ENCODE data around the gene KRTAP10-5. TPM values are rescaled to one million over a fixed set of nuclear protein-coding genes. Genes with fewer than 3 reads are reported as not detected.
"Not testable (repeated sequence)": the region's sequence is repeated elsewhere in the genome, so short reads cannot be mapped to it uniquely, and the experiment has no call there.

The KRTAP10-5 gene
- total and polyA plus RNA-seq, 10 donors = not detected

DNA sequence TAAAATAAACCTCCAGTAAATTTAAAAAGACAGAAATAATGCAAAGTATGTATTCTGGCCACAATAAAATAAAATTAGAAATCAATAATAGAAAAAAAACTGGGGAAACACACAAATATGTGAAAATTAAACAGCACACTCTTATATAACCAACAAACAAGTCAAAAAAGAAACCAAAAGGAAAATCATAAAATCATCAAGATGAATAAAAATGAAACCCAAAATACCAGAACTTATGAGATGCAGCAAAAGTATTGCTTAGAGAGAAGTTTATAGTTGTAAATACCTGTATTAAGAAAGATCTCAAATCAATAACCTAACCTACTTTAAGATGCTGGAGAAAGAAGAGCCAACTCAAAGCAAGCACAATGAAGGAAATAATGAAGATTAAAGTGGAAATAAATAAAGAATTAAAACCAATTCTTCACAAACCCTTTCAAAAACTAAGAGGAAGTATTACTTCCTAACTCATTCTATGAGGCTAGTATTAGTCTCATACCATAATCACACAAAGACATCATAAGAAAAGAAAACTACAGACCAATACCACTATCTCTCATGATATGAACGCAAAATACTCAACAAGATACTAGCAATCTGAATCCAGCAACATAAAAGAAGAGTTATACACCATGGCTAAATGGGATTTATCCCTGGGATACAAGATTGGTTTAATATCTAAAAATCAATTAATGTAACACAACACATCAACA lies 15.4 kb downstream of the KRTAP10-5 start:
- 0 to 81% (median 35%) methylated on average over 1 of the region's 1 CpG for WGBS, 5 donors
- peaks cover 0 to 24% (median 3%) of the 10 kb centered on the region in 6 donors for H3K4me1 ChIP-seq
- no peak for DNase-seq
- H3K27ac ChIP-seq = peak overlapping the region in 7 of 8 donors; percentile 9 to 65 (median 44)
- TF ChIP-seq, protein P1, sequence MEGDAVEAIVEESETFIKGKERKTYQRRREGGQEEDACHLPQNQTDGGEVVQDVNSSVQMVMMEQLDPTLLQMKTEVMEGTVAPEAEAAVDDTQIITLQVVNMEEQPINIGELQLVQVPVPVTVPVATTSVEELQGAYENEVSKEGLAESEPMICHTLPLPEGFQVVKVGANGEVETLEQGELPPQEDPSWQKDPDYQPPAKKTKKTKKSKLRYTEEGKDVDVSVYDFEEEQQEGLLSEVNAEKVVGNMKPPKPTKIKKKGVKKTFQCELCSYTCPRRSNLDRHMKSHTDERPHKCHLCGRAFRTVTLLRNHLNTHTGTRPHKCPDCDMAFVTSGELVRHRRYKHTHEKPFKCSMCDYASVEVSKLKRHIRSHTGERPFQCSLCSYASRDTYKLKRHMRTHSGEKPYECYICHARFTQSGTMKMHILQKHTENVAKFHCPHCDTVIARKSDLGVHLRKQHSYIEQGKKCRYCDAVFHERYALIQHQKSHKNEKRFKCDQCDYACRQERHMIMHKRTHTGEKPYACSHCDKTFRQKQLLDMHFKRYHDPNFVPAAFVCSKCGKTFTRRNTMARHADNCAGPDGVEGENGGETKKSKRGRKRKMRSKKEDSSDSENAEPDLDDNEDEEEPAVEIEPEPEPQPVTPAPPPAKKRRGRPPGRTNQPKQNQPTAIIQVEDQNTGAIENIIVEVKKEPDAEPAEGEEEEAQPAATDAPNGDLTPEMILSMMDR (IDR thresholded peaks at IDR 0.05 in 8 of 11, conservative IDR thresholded peaks at IDR 0.05 in 3 of 11) = no peak
- no peak for TF ChIP-seq POLR2AphosphoS5 (IDR thresholded peaks at IDR 0.05)
- TF ChIP-seq POLR2A (IDR thresholded peaks at IDR 0.05) = no peak
- no peaks in the 10 kb centered on the region for H3K36me3 ChIP-seq
- intact Hi-C loops (cut with DNase I; ENCODE audit: low total_unique reads) = no loop called here
- peaks cover 0 to 9% (median 0%) of the 10 kb centered on the region in 7 donors for H3K27me3 ChIP-seq (replicated peaks in 1 of 7)
- no peak overlapping the region for H3K4me3 ChIP-seq
- peaks cover 4 to 28% (median 22%) of the 10 kb centered on the region in 8 donors for H3K9me3 ChIP-seq

DNA sequence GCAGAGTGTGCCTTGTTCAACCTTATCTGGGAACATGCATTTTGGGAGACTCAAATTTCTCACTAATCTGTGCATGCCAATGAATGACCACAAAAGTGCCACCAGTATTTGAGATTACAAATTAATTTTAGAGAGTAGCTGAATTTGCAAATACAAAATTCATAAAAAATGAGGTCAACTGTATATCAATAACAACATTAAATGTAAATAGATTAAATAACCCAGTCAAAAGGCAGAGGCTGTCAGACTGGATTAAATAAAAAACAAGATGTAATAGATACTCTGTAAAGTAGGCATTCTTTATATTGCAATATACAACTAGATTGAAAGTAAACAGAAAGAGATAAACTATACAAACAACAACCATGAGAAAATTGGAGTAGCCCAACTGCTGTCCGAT lies 16.3 kb downstream of the KRTAP10-5 start:
- Histone ChIP-seq H3K27ac (peak overlapping the region in 1 of 8 donors; percentile 65), H3K36me3 (no peaks in the 10 kb centered on the region), H3K27me3 (replicated peaks in 1 of 7) (peaks cover 0 to 8% (median 0%) of the 10 kb centered on the region in 7 donors), H3K9me3 (peaks cover 4 to 35% (median 24%) of the 10 kb centered on the region in 8 donors), H3K4me3 (no peak overlapping the region), H3K4me1 (peaks cover 0 to 24% (median 3%) of the 10 kb centered on the region in 6 donors)
- intact Hi-C loops (cut with DNase I; ENCODE audit: low total_unique reads) = no loop called here
- no peak for DNase-seq
- WGBS, 5 donors = 90 to 100% (median 98%) methylated on average over 1 of the region's 1 CpG
- TF ChIP-seq POLR2A (IDR thresholded peaks at IDR 0.05) (no peak), POLR2AphosphoS5 (IDR thresholded peaks at IDR 0.05) (no peak)
- TF ChIP-seq, protein P1 (IDR thresholded peaks at IDR 0.05 in 8 of 11, conservative IDR thresholded peaks at IDR 0.05 in 3 of 11) = no peak

DNA sequence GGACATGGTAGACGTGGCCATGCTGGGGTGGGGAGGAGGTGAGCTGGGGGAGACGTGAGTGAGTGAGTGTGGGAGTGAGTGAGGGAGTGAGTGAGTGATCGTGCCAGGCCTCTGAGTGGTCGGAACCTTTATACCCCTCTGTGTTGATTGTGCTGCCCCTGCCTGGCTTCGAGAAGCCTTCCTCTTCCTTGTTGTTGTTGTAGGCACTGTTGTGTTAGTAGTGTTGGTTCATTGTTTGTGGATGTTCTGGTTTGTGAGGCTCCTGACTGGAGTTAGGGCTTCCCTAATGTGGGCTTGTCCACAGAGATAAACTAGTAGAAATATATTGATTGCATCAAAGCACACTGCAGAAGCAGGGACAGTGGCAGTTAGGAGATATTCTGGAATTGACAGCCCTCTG lies 21.7 kb downstream of the KRTAP10-5 start, which contains the start of gene KRTAP10-3:
TSS of gene KRTAP10-3 (minus strand) at position 101 of the 400 bp plus-strand sequence. CDS start at position 21, 80 bp downstream.
- H3K27ac ChIP-seq = no peak within 1 kb of the TSS
- H3K36me3 ChIP-seq = no peaks in the 10 kb centered on the region
- intact Hi-C loops (cut with DNase I; ENCODE audit: low total_unique reads) = no loop called here
- DNase-seq = no peak
- peaks cover 0 to 14% (median 0%) of the 10 kb centered on the region in 6 donors for H3K4me1 ChIP-seq
- peaks cover 4 to 38% (median 19%) of the 10 kb centered on the region in 8 donors for H3K9me3 ChIP-seq
- TF ChIP-seq POLR2A (IDR thresholded peaks at IDR 0.05) (no peak), POLR2AphosphoS5 (IDR thresholded peaks at IDR 0.05) (no peak)
- TF ChIP-seq, protein P1 (IDR thresholded peaks at IDR 0.05 in 8 of 11, conservative IDR thresholded peaks at IDR 0.05 in 3 of 11) = no peak
- no peak within 1 kb of the TSS for H3K4me3 ChIP-seq
- 68 to 88% (median 73%) methylated on average over 5 of the region's 5 CpGs for WGBS, 5 donors
- H3K27me3 ChIP-seq (replicated peaks in 1 of 7) = peaks cover 0 to 29% (median 0%) of the 10 kb centered on the region in 7 donors

DNA sequence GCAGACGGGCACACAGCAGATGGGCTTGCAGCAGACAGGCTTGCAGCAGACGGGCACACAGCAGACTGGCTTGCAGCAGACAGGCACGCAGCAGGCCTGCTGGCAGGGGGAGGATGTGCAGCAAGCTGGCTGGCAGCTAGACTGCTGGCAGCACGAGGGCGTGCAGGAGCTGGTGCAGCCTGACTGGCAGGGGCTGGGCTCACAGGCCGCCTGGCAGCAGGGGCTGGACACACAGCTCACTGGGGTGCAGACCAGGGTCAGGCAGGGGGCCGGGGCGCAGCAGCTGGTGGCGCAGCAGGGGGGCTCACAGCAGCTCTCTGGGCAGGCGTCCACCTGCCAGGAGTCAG lies 22.1 kb downstream of the KRTAP10-5 start:
- WGBS, 5 donors = 71 to 81% (median 76%) methylated on average over 8 to 10 of the region's 10 CpGs

More for the DNA sequence above, 22.1 kb downstream of the KRTAP10-5 start:
- H3K4me3 ChIP-seq; intact Hi-C loops (cut with DNase I; ENCODE audit: low total_unique reads); H3K27ac ChIP-seq; H3K36me3 ChIP-seq: not testable (repeated sequence)
- Histone ChIP-seq H3K27me3 (replicated peaks in 1 of 7) (peaks cover 0 to 29% (median 0%) of the 10 kb centered on the region in 7 donors), H3K9me3 (peaks cover 4 to 35% (median 15%) of the 10 kb centered on the region in 8 donors), H3K4me1 (peaks cover 0 to 14% (median 0%) of the 10 kb centered on the region in 6 donors)
- peak; percentile 74 for DNase-seq
